ENCODE data around the gene CATSPER3.

- TF ChIP-seq, protein P1, sequence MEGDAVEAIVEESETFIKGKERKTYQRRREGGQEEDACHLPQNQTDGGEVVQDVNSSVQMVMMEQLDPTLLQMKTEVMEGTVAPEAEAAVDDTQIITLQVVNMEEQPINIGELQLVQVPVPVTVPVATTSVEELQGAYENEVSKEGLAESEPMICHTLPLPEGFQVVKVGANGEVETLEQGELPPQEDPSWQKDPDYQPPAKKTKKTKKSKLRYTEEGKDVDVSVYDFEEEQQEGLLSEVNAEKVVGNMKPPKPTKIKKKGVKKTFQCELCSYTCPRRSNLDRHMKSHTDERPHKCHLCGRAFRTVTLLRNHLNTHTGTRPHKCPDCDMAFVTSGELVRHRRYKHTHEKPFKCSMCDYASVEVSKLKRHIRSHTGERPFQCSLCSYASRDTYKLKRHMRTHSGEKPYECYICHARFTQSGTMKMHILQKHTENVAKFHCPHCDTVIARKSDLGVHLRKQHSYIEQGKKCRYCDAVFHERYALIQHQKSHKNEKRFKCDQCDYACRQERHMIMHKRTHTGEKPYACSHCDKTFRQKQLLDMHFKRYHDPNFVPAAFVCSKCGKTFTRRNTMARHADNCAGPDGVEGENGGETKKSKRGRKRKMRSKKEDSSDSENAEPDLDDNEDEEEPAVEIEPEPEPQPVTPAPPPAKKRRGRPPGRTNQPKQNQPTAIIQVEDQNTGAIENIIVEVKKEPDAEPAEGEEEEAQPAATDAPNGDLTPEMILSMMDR (conservative IDR thresholded peaks at IDR 0.05 in 1 of 2, IDR thresholded peaks at IDR 0.05 in 1 of 2; ENCODE audit: low read depth in 1 of 2, low read length in 2 of 2), result no peak
- no peak for TF ChIP-seq EZH2 (IDR thresholded peaks at IDR 0.05; ENCODE audit: low read length, missing control alignments)
Observed at GRCh38 chr5:134948911-134949310, 18.8 kb upstream of the CATSPER3 start.

All from fibroblast of lung (primary cell).